ENCODE results near the gene IFI27L2. TPM values are rescaled to one million over a fixed set of nuclear protein-coding genes. Genes with fewer than 3 reads are reported as not detected.

The IFI27L2 gene
- total and polyA plus RNA-seq, 2 donors (not counting 1 experiment from before 2014, with no cell fraction given) = 91.4 to 225 TPM

DNA sequence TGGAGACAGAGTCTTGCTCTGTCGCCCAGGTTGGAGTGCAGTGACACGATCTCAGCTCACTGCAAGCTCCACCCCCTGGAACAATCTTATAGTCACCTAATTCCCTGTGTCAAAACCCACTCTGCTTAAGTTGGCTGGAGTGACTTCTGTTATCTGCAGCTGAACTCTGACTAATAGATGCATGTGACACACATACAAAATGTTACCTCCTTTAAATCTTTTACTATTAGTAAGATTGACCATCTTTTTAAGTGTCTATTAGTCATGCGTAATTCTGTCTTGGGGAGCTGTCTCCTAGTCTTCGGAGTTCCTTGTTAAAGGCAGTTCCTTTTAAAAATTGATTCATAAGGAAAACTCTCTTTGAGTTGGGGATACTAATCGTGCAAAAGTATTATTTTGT, 40.9 kb downstream of the IFI27L2 start:
- H3K4me2 ChIP-seq (ENCODE audit: extremely low read depth, insufficient read depth, low read length) = no peak overlapping the region
- no peaks in the 10 kb centered on the region for H3K79me2 ChIP-seq (ENCODE audit: control insufficient read depth, insufficient read depth, low read length)
- H3K27me3 ChIP-seq (ENCODE audit: control insufficient read depth, insufficient read depth, low read length) = no peaks in the 10 kb centered on the region
- H3K36me3 ChIP-seq (ENCODE audit: control insufficient read depth, insufficient read depth, low read length) = no peaks in the 10 kb centered on the region
- H2AFZ ChIP-seq (ENCODE audit: low read length) = no peak overlapping the region
- peak in 1 of 2 donors; percentile 74 for DNase-seq (ENCODE audit: low read depth in 2 of 2)
- TF ChIP-seq EZH2 (IDR thresholded peaks at IDR 0.05; ENCODE audit: low read length, missing control alignments) = no peak
- TF ChIP-seq, protein P1, sequence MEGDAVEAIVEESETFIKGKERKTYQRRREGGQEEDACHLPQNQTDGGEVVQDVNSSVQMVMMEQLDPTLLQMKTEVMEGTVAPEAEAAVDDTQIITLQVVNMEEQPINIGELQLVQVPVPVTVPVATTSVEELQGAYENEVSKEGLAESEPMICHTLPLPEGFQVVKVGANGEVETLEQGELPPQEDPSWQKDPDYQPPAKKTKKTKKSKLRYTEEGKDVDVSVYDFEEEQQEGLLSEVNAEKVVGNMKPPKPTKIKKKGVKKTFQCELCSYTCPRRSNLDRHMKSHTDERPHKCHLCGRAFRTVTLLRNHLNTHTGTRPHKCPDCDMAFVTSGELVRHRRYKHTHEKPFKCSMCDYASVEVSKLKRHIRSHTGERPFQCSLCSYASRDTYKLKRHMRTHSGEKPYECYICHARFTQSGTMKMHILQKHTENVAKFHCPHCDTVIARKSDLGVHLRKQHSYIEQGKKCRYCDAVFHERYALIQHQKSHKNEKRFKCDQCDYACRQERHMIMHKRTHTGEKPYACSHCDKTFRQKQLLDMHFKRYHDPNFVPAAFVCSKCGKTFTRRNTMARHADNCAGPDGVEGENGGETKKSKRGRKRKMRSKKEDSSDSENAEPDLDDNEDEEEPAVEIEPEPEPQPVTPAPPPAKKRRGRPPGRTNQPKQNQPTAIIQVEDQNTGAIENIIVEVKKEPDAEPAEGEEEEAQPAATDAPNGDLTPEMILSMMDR (conservative IDR thresholded peaks at IDR 0.05 in 1 of 2, IDR thresholded peaks at IDR 0.05 in 1 of 2; ENCODE audit: low read depth in 1 of 2, low read length in 2 of 2) = no peak
- H3K4me3 ChIP-seq (replicated peaks in 1 of 4; ENCODE audit: control extremely low read depth in 1 of 4, insufficient read depth in 1 of 4, low read depth in 3 of 4, low read length in 4 of 4) = no peak overlapping the region
- H3K9ac ChIP-seq (ENCODE audit: insufficient read depth, low read length) = no peak overlapping the region
- H3K4me1 ChIP-seq (ENCODE audit: control insufficient read depth, extremely low read depth, insufficient read depth, low read length) = peaks cover 5% of the 10 kb centered on the region
- H3K9me3 ChIP-seq (ENCODE audit: control insufficient read depth, insufficient read depth, low read depth, low read length) = no peaks in the 10 kb centered on the region
- no peaks in the 10 kb centered on the region for H4K20me1 ChIP-seq (ENCODE audit: control insufficient read depth, extremely low read depth, insufficient read depth, low read length)
- H3K27ac ChIP-seq (ENCODE audit: insufficient read depth, low read length) = no peak overlapping the region

DNA sequence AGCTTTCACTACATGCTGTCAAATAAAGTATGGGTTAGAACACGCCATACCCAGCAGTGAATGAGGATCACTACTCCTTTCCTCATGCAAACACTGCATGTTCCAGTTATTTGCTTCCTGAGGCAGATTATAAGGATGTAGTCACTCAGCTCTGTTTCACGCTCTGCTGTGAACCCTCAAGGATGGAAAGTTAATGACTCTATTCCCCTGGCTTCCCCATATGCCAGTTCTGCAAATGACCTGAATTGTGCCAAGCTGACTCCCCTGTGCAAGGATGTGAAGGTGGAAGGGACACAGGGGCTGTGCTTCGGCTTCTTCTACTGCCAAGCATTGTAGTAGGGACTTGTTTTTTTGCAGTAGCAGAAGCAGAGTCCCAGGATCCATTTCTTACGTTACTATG, 41.5 kb downstream of the IFI27L2 start:
- H3K27me3 ChIP-seq (ENCODE audit: control insufficient read depth, insufficient read depth, low read length) = no peaks in the 10 kb centered on the region
- no peak overlapping the region for H3K9ac ChIP-seq (ENCODE audit: insufficient read depth, low read length)
- no peaks in the 10 kb centered on the region for H3K9me3 ChIP-seq (ENCODE audit: control insufficient read depth, insufficient read depth, low read depth, low read length)
- no peak for DNase-seq (ENCODE audit: low read depth in 2 of 2)
- no peak overlapping the region for H3K4me2 ChIP-seq (ENCODE audit: extremely low read depth, insufficient read depth, low read length)
- H3K36me3 ChIP-seq (ENCODE audit: control insufficient read depth, insufficient read depth, low read length) = no peaks in the 10 kb centered on the region
- no peak overlapping the region for H2AFZ ChIP-seq (ENCODE audit: low read length)
- H3K79me2 ChIP-seq (ENCODE audit: control insufficient read depth, insufficient read depth, low read length) = no peaks in the 10 kb centered on the region
- H3K4me3 ChIP-seq (replicated peaks in 1 of 4; ENCODE audit: control extremely low read depth in 1 of 4, insufficient read depth in 1 of 4, low read depth in 3 of 4, low read length in 4 of 4) = no peak overlapping the region
- H3K4me1 ChIP-seq (ENCODE audit: control insufficient read depth, extremely low read depth, insufficient read depth, low read length) = peaks cover 5% of the 10 kb centered on the region
- H4K20me1 ChIP-seq (ENCODE audit: control insufficient read depth, extremely low read depth, insufficient read depth, low read length) = no peaks in the 10 kb centered on the region
- no peak overlapping the region for H3K27ac ChIP-seq (ENCODE audit: insufficient read depth, low read length)
- no peak for TF ChIP-seq EZH2 (IDR thresholded peaks at IDR 0.05; ENCODE audit: low read length, missing control alignments)

DNA sequence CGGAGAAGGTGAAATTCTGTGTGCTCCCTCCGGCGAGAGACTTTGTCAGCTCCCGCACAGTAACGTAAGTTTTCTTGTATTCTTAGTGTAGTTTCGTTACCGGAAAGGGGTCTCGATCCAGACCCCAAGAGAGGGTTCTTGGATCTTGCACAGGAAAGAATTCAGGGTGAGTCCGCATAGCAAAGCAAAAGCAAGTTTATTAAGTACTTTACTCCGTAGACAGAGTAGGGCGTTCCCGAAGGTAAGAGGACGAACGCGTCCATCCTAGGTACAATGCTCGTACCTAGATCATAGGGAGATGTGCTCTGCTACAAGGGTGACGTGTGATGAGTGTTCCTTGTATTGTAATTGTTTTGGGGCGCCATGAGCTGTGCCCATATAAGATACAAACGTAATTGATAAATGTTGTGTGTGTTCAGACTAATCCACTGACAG, 48.0 kb downstream of the IFI27L2 start:
- no peaks in the 10 kb centered on the region for H4K20me1 ChIP-seq (ENCODE audit: control insufficient read depth, extremely low read depth, insufficient read depth, low read length)
- TF ChIP-seq EZH2 (IDR thresholded peaks at IDR 0.05; ENCODE audit: low read length, missing control alignments) = no peak
- TF ChIP-seq, protein P1 (conservative IDR thresholded peaks at IDR 0.05 in 1 of 2, IDR thresholded peaks at IDR 0.05 in 1 of 2; ENCODE audit: low read depth in 1 of 2, low read length in 2 of 2) = no peak
- peaks cover 9% of the 10 kb centered on the region for H3K36me3 ChIP-seq (ENCODE audit: control insufficient read depth, insufficient read depth, low read length)
- H3K79me2 ChIP-seq (ENCODE audit: control insufficient read depth, insufficient read depth, low read length) = peaks cover 52% of the 10 kb centered on the region
- peaks cover 11% of the 10 kb centered on the region for H3K4me1 ChIP-seq (ENCODE audit: control insufficient read depth, extremely low read depth, insufficient read depth, low read length)
- H3K4me3 ChIP-seq (replicated peaks in 1 of 4; ENCODE audit: control extremely low read depth in 1 of 4, insufficient read depth in 1 of 4, low read depth in 3 of 4, low read length in 4 of 4) = peak overlapping the region; percentile 86 to 99 (median 98)
- H3K9me3 ChIP-seq (ENCODE audit: control insufficient read depth, insufficient read depth, low read depth, low read length) = no peaks in the 10 kb centered on the region
- peak overlapping the region; percentile 97 for H3K9ac ChIP-seq (ENCODE audit: insufficient read depth, low read length)
- peak overlapping the region; percentile 98 for H3K27ac ChIP-seq (ENCODE audit: insufficient read depth, low read length)
- H2AFZ ChIP-seq (ENCODE audit: low read length) = peak overlapping the region; percentile 94
- DNase-seq (ENCODE audit: low read depth in 2 of 2) = no peak
- H3K27me3 ChIP-seq (ENCODE audit: control insufficient read depth, insufficient read depth, low read length) = no peaks in the 10 kb centered on the region
- peak overlapping the region; percentile 86 for H3K4me2 ChIP-seq (ENCODE audit: extremely low read depth, insufficient read depth, low read length)
